T-helper 2 cell treated with Interferon-gamma antibody and Interleukin-4, amounts not matched to agents 5 μg/mL and 100 μg/mL, for 36 hours (primary cell): ENCODE data around the gene LGALS4.
"Not testable (repeated sequence)": the region's sequence is repeated elsewhere in the genome, so short reads cannot be mapped to it uniquely, and the experiment has no call there.

ENCODE experiments used
- DNase-seq: peaks from one replicate; pipeline ENCODE4 v3.0.0; 2021; ENCODE audit warnings: low spot score
- H3K27ac Mint-ChIP-seq: one replicate; pipeline ENCODE4 v1.8.0; 2021; ENCODE audit warnings: mild to moderate bottlenecking, mixed read lengths
- H3K27me3 Mint-ChIP-seq: one replicate; pipeline ENCODE4 v1.8.0; 2021; ENCODE audit warnings: low read depth, mixed read lengths
- H3K36me3 Mint-ChIP-seq: one replicate; pipeline ENCODE4 v1.8.0; 2021; ENCODE audit warnings: low read depth, mixed read lengths
- H3K4me1 Mint-ChIP-seq: one replicate; pipeline ENCODE4 v1.8.0; 2021; ENCODE audit warnings: low read depth, mixed read lengths
- H3K4me3 Mint-ChIP-seq: one replicate; pipeline ENCODE4 v1.8.0; 2022; ENCODE audit warnings: mild to moderate bottlenecking, moderate library complexity, mixed read lengths
- H3K9me3 Mint-ChIP-seq: one replicate; pipeline ENCODE4 v1.8.0; 2021; ENCODE audit warnings: mixed read lengths

LGALS4 gene

GRCh38 chr19:38812841-38813320 lies at the start of gene LGALS4:
Gene LGALS4, minus strand, starts transcription at chr19:38812945. Its CDS starts 59 bp downstream, at chr19:38812886.
- Mint-ChIP-seq H3K4me3 (no peak within 1 kb of the TSS), H3K9me3 (no peaks in the 10 kb centered on the region), H3K4me1 (no peaks in the 10 kb centered on the region), H3K36me3 (peaks cover 18% of the 10 kb centered on the region), H3K27me3 (no peaks in the 10 kb centered on the region), H3K27ac (no peak within 1 kb of the TSS)
- no peak for DNase-seq

GRCh38 chr19:38861368-38861767 lies 48.6 kb upstream of the LGALS4 start:
- peaks cover 42% of the 10 kb centered on the region for H3K4me1 Mint-ChIP-seq
- no peak for DNase-seq
- H3K27ac Mint-ChIP-seq: no peak overlapping the region
- peaks cover 11% of the 10 kb centered on the region for H3K36me3 Mint-ChIP-seq
- H3K9me3 Mint-ChIP-seq: peaks cover 4% of the 10 kb centered on the region
- H3K27me3 Mint-ChIP-seq: no peaks in the 10 kb centered on the region
- no peak overlapping the region for H3K4me3 Mint-ChIP-seq

- not testable (repeated sequence) for H3K9me3 Mint-ChIP-seq, H3K4me3 Mint-ChIP-seq, H3K27ac Mint-ChIP-seq, DNase-seq, H3K36me3 Mint-ChIP-seq, H3K27me3 Mint-ChIP-seq
- peaks cover 28% of the 10 kb centered on the region for H3K4me1 Mint-ChIP-seq
Measured at GRCh38 chr19:38859631-38860204, 47.0 kb upstream of the LGALS4 start.

- DNase-seq: no peak
- no peaks in the 10 kb centered on the region for H3K27me3 Mint-ChIP-seq
- H3K27ac Mint-ChIP-seq: peak overlapping the region; percentile 74
- no peaks in the 10 kb centered on the region for H3K36me3 Mint-ChIP-seq
- H3K4me3 Mint-ChIP-seq: peak overlapping the region; percentile 54
- H3K4me1 Mint-ChIP-seq: peaks cover 21% of the 10 kb centered on the region
- H3K9me3 Mint-ChIP-seq: peaks cover 4% of the 10 kb centered on the region
Measured at GRCh38 chr19:38856813-38857212, 44.1 kb upstream of the LGALS4 start.

GRCh38 chr19:38855751-38856150 lies 43.0 kb upstream of the LGALS4 start:
- H3K4me1 Mint-ChIP-seq: peaks cover 25% of the 10 kb centered on the region

GRCh38 chr19:38854961-38855360 lies 42.2 kb upstream of the LGALS4 start:
- peaks cover 26% of the 10 kb centered on the region for H3K4me1 Mint-ChIP-seq
- not testable (repeated sequence) for H3K4me3 Mint-ChIP-seq, H3K36me3 Mint-ChIP-seq, H3K27ac Mint-ChIP-seq, H3K27me3 Mint-ChIP-seq, H3K9me3 Mint-ChIP-seq, DNase-seq

More at GRCh38 chr19:38855751-38856150, 43.0 kb upstream of the LGALS4 start:
- H3K9me3 Mint-ChIP-seq, H3K36me3 Mint-ChIP-seq, H3K4me3 Mint-ChIP-seq, H3K27me3 Mint-ChIP-seq, DNase-seq, H3K27ac Mint-ChIP-seq: not testable (repeated sequence)

- Mint-ChIP-seq H3K27me3 (no peaks in the 10 kb centered on the region), H3K4me3 (peak overlapping the region; percentile 95), H3K9me3 (peaks cover 4% of the 10 kb centered on the region), H3K36me3 (peaks cover 10% of the 10 kb centered on the region), H3K4me1 (peaks cover 30% of the 10 kb centered on the region), H3K27ac (peak overlapping the region; percentile 97)
- no peak for DNase-seq
Measured at GRCh38 chr19:38853214-38853613, 40.5 kb upstream of the LGALS4 start.

- H3K4me3 Mint-ChIP-seq: peak overlapping the region; percentile 95
- H3K27ac Mint-ChIP-seq: peak overlapping the region; percentile 97
- H3K36me3 Mint-ChIP-seq: peaks cover 17% of the 10 kb centered on the region
- peaks cover 34% of the 10 kb centered on the region for H3K4me1 Mint-ChIP-seq
- no peaks in the 10 kb centered on the region for H3K27me3 Mint-ChIP-seq
- peaks cover 4% of the 10 kb centered on the region for H3K9me3 Mint-ChIP-seq
- peak; percentile 70 for DNase-seq
Measured at GRCh38 chr19:38852231-38853044, 39.7 kb upstream of the LGALS4 start.

- peak; percentile 92 for DNase-seq
- H3K27me3 Mint-ChIP-seq: no peaks in the 10 kb centered on the region
- peaks cover 25% of the 10 kb centered on the region for H3K36me3 Mint-ChIP-seq
- H3K4me1 Mint-ChIP-seq: peaks cover 36% of the 10 kb centered on the region
- H3K9me3 Mint-ChIP-seq: peaks cover 3% of the 10 kb centered on the region
- H3K27ac Mint-ChIP-seq: peak overlapping the region; percentile 100
- peak overlapping the region; percentile 86 for H3K4me3 Mint-ChIP-seq
Measured at GRCh38 chr19:38851622-38852230, 39.0 kb upstream of the LGALS4 start.

GRCh38 chr19:38850976-38851621 lies 38.4 kb upstream of the LGALS4 start:
- Mint-ChIP-seq H3K4me3 (peak overlapping the region; percentile 86), H3K4me1 (peaks cover 37% of the 10 kb centered on the region), H3K27me3 (no peaks in the 10 kb centered on the region), H3K9me3 (no peaks in the 10 kb centered on the region), H3K27ac (peak overlapping the region; percentile 100), H3K36me3 (peaks cover 29% of the 10 kb centered on the region)
- no peak for DNase-seq

GRCh38 chr19:38850436-38850975 lies 37.8 kb upstream of the LGALS4 start:
- H3K27ac Mint-ChIP-seq: peak overlapping the region; percentile 100
- H3K36me3 Mint-ChIP-seq: peaks cover 35% of the 10 kb centered on the region
- no peaks in the 10 kb centered on the region for H3K27me3 Mint-ChIP-seq
- peaks cover 43% of the 10 kb centered on the region for H3K4me1 Mint-ChIP-seq
- H3K4me3 Mint-ChIP-seq: peak overlapping the region; percentile 86
- no peaks in the 10 kb centered on the region for H3K9me3 Mint-ChIP-seq
- no peak for DNase-seq

- Mint-ChIP-seq H3K4me1 (peaks cover 46% of the 10 kb centered on the region), H3K9me3 (no peaks in the 10 kb centered on the region), H3K27ac (peak within 1 kb of the TSS; percentile 100), H3K36me3 (peaks cover 40% of the 10 kb centered on the region), H3K27me3 (no peaks in the 10 kb centered on the region), H3K4me3 (peak within 1 kb of the TSS; percentile 96)
- peak; percentile 100 for DNase-seq
Measured at GRCh38 chr19:38849860-38850435, 37.2 kb upstream of the LGALS4 start, which contains the start of gene HNRNPL. Gene HNRNPL, minus strand, starts transcription at chr19:38849986. Its CDS starts 20 bp downstream, at chr19:38849966.

- peaks cover 45% of the 10 kb centered on the region for H3K36me3 Mint-ChIP-seq
- peak overlapping the region; percentile 100 for H3K27ac Mint-ChIP-seq
- no peaks in the 10 kb centered on the region for H3K9me3 Mint-ChIP-seq
- peaks cover 49% of the 10 kb centered on the region for H3K4me1 Mint-ChIP-seq
- no peaks in the 10 kb centered on the region for H3K27me3 Mint-ChIP-seq
- H3K4me3 Mint-ChIP-seq: peak overlapping the region; percentile 96
- peak; percentile 97 for DNase-seq
Measured at GRCh38 chr19:38849147-38849859, 36.6 kb upstream of the LGALS4 start.
